Pulmonary artery endothelial cell (primary cell): ENCODE results near the gene SLIT3. TPM values are rescaled to one million over a fixed set of nuclear protein-coding genes. Genes with fewer than 3 reads are reported as not detected.

Source experiments
- DNase-seq: peaks from one replicate; pipeline ENCODE4 v3.0.0-alpha.2; 2011; ENCODE audit warnings: low read depth, low spot score
- total RNA-seq: library from RNA; depleted of rRNA; stranded (reverse); fragments of >200 nt; gene quantifications from 2 replicates; pipeline ENCODE4 v1.2.3, GENCODE V29; 2014

SLIT3 gene
- total RNA-seq, 1 donor from 2014 or later = 0.99 TPM

- DNase-seq = no peak
Measured at GRCh38 chr5:168685566-168685965, 615.4 kb downstream of the SLIT3 start.

- no peak for DNase-seq
Measured at GRCh38 chr5:168683927-168684295, 617.0 kb downstream of the SLIT3 start.

- DNase-seq = no peak
Measured at GRCh38 chr5:168683247-168683926, 617.6 kb downstream of the SLIT3 start.

GRCh38 chr5:168681556-168682183 lies 619.3 kb downstream of the SLIT3 start:
- DNase-seq = peak; percentile 19

- no peak for DNase-seq
Measured at GRCh38 chr5:168680395-168680794, 620.5 kb downstream of the SLIT3 start.

GRCh38 chr5:168679515-168679920 lies 621.4 kb downstream of the SLIT3 start:
- peak; percentile 32 for DNase-seq

- DNase-seq = no peak
Measured at GRCh38 chr5:168676501-168676900, 624.4 kb downstream of the SLIT3 start.

GRCh38 chr5:168675883-168676408 lies 625.0 kb downstream of the SLIT3 start:
- no peak for DNase-seq

GRCh38 chr5:168674893-168675482 lies 626.0 kb downstream of the SLIT3 start:
- DNase-seq = no peak

GRCh38 chr5:168672888-168673287 lies 628.1 kb downstream of the SLIT3 start:
- DNase-seq = no peak

- no peak for DNase-seq
Measured at GRCh38 chr5:168672016-168672415, 628.9 kb downstream of the SLIT3 start.

GRCh38 chr5:168670881-168671575 lies 629.9 kb downstream of the SLIT3 start:
- no peak for DNase-seq

- DNase-seq = no peak
Measured at GRCh38 chr5:168669668-168670378, 631.1 kb downstream of the SLIT3 start.

- DNase-seq = no peak
Measured at GRCh38 chr5:168669156-168669555, 631.8 kb downstream of the SLIT3 start.

- DNase-seq = no peak
Measured at GRCh38 chr5:168668078-168668477, 632.9 kb downstream of the SLIT3 start.

- DNase-seq = no peak
Measured at GRCh38 chr5:168667301-168667840, 633.6 kb downstream of the SLIT3 start.

- DNase-seq = no peak
Measured at GRCh38 chr5:168666356-168666755, 634.6 kb downstream of the SLIT3 start.

- no peak for DNase-seq
Measured at GRCh38 chr5:168663276-168664004, 637.5 kb downstream of the SLIT3 start.

- no peak for DNase-seq
Measured at GRCh38 chr5:168661593-168662485, 639.1 kb downstream of the SLIT3 start.
